ENCODE results near the gene KLF18.

DNA sequence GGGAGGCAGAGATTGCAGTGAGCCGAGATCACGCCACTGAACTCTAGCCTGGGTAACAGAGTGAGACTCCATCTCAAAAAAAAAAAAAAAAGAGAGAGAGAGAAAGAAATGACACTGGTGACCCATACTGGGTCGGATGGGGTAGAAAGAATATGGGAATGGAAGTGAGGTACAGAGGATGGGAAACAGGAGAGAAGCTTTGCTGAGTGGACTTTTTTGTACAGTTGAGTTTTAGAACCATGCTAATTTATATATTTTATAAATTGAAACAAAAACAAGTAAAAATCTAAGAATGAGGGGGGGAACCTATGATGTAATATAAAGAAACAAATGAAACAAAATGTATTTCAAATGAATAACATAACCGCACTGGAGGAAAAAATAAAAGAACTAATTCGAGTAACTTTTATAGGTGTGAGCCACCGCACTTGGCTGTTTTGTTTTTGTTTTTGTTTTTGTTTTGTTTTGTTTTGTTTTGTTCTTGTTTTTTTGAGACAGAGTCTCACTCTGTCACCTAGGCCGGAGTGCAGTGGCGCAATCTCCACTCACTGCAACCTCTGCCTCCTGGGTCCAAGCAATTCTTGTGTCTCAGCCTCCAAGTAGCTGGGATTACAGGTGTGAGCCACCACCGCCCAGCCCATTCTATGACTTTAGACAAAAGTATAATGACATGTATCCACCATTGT is 41.1 kb downstream of the KLF18 start:
- TF ChIP-seq SP1 (IDR thresholded peaks at IDR 0.05): no peak
- no peak for TF ChIP-seq FOXM1 (IDR thresholded peaks at IDR 0.05; ENCODE audit: borderline replicate concordance)
- TF ChIP-seq NFRKB (IDR thresholded peaks at IDR 0.05): no peak
- TF ChIP-seq ARNT (IDR thresholded peaks at IDR 0.05): no peak
- TF ChIP-seq BHLHE40 (IDR thresholded peaks at IDR 0.05; ENCODE audit: borderline replicate concordance): no peak
